H1 (cell line): ENCODE results near the gene MRPL45.

Experiments
- CBX8 ChIP-seq: fragments of 300-800, 300-1000 bp; sonication (generic); IDR thresholded peaks from 2 replicates; pipeline ENCODE4 v1.7.1; 2016; ENCODE audit warnings: low read depth, low read length, borderline replicate concordance
- CHD2 ChIP-seq: IDR thresholded peaks from 2 replicates; pipeline ENCODE4 v1.6.1; 2012; ENCODE audit warnings: low read length, improper control_type of control experiment
- CTCF ChIP-seq, 3 experiments: IDR thresholded peaks; 1 replicate in 2 of 3; 2 replicates in 1 of 3; pipeline versions ENCODE4 v1.5.1 to v1.6.1; 2011; ENCODE audit warnings: low read length in 3 of 3, mild to moderate bottlenecking in 3 of 3, inconsistent platforms in 2 of 3, low read depth in 1 of 3, moderate library complexity in 1 of 3; ENCODE audit not compliant: insufficient read depth in 1 of 3; ENCODE audit errors: control extremely low read depth in 1 of 3
- EZH2 ChIP-seq: fragments of 200-600 bp; sonication (generic); IDR thresholded peaks from 2 replicates; pipeline ENCODE4 v1.7.1; 2012; ENCODE audit warnings: low read depth, mild to moderate bottlenecking, moderate library complexity, low read length, inconsistent platforms; ENCODE audit not compliant: severe bottlenecking
- MAX ChIP-seq: IDR thresholded peaks from 2 replicates; pipeline ENCODE4 v1.6.1; 2012; ENCODE audit warnings: inconsistent platforms
- PHF8 ChIP-seq: fragments of 200-600 bp; sonication (generic); conservative IDR thresholded peaks from 2 replicates; pipeline ENCODE4 v1.7.1; 2012; ENCODE audit warnings: low read depth, mild to moderate bottlenecking, inconsistent platforms, low read length, moderate library complexity
- POLR2AphosphoS5 ChIP-seq: IDR thresholded peaks from 2 replicates; pipeline ENCODE4 v1.6.1; 2011; ENCODE audit warnings: low read depth, low read length
- RNF2 ChIP-seq: fragments of 200-900, 300-1000 bp; sonication (generic); IDR thresholded peaks from 2 replicates; pipeline ENCODE4 v1.7.1; 2016; ENCODE audit warnings: borderline replicate concordance, low read depth, mild to moderate bottlenecking, antibody characterized with exemption, low read length; ENCODE audit not compliant: poor library complexity, severe bottlenecking; ENCODE audit errors: missing control alignments
- SIRT6 ChIP-seq: IDR thresholded peaks from one replicate; pipeline ENCODE4 v1.7.1; 2012; ENCODE audit warnings: low read length, inconsistent platforms
- USF2 ChIP-seq: IDR thresholded peaks from 2 replicates; pipeline ENCODE4 v1.6.1; 2011; ENCODE audit warnings: low read length, improper control_type of control experiment

DNA sequence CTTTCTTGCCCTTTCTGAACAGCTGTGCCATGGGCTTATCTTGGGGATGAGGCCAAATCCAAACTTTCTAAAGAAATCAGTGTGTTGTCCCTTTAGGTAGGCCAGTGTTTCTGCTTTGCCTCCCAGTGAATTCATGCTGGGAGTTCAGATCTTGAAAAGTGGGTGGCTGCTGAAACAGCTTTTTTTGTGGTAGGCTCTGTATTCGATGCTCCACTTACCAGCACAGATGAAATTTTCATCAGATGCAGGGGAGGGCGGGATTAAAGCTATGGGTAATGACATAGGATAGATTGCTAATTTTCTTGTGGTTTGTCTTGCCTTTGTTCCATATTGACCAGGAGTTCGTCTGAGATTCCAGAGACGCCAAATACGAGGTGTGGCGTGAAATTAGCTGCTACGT, 57.5 kb downstream of the MRPL45 start:
- no peak for TF ChIP-seq CTCF (IDR thresholded peaks at IDR 0.05; ENCODE audit: control extremely low read depth in 1 of 3, insufficient read depth in 1 of 3, low read depth in 1 of 3, low read length in 3 of 3)
- no peak for TF ChIP-seq SIRT6
- no peak for TF ChIP-seq POLR2AphosphoS5
- no peak for TF ChIP-seq RNF2
- TF ChIP-seq PHF8 = no peak
- no peak for TF ChIP-seq CHD2
- no peak for TF ChIP-seq EZH2
- no peak for TF ChIP-seq MAX
- TF ChIP-seq CBX8 = no peak
- no peak for TF ChIP-seq USF2
